Colon (tissue), 2 donors: ENCODE results near the gene NUDT6.
"Not testable (repeated sequence)": the region's sequence is repeated elsewhere in the genome, so short reads cannot be mapped to it uniquely, and the experiment has no call there.

Source experiments
- FAIRE-seq: peaks from 2 replicates; lab custom pipeline; 2012; peaks lifted over from hg19 to GRCh38; lab: Jason Lieb, UNC
- donor health status: control.
- donor health status: control.

Gene NUDT6

DNA sequence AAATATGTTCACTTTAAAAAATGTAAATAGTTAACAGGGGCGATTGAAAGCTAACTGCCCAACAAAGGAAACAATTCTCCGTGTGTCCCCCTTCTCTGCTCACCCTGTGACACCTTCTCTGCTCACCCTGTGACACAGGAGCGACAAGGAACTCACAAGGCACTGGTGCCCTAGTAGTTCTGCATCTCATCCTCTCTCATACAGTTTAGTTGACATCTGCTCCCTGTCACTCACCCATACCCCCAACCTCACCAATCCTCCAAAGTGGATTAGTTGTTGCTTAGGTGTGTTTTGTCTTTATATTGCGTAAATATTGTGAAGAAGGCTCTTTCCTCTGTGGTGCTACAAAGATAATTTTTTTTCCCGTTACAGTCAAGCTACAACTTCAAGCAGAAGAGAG, 46.4 kb downstream of the NUDT6 start:
- no peak for FAIRE-seq

- no peak for FAIRE-seq
Observed at GRCh38 chr4:122873821-122874593, 48.4 kb downstream of the NUDT6 start.

DNA sequence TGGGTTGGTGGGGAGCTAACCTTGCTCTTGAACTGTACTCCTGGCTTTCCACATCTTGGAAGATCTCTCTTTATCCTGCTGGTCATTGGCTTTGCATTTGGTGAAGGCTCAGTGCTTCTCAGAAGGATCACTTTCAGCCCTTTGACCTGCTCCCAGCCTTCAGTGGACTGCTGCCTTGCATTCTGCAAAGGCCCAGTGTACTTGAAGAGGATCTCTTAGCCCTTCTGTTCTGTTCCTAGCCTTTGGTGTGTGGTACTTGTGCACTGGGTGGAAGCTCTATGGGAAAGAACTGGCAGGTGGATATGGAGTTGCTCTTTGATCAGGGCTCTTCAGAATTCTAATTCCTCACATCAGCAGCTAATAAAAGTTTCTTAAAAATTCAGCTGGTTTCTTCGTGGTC, 49.3 kb downstream of the NUDT6 start:
- no peak for FAIRE-seq

GRCh38 chr4:122868235-122868634, 54.2 kb downstream of the NUDT6 start:
- not testable (repeated sequence) for FAIRE-seq

GRCh38 chr4:122865425-122865824, 57.0 kb downstream of the NUDT6 start:
- no peak for FAIRE-seq

DNA sequence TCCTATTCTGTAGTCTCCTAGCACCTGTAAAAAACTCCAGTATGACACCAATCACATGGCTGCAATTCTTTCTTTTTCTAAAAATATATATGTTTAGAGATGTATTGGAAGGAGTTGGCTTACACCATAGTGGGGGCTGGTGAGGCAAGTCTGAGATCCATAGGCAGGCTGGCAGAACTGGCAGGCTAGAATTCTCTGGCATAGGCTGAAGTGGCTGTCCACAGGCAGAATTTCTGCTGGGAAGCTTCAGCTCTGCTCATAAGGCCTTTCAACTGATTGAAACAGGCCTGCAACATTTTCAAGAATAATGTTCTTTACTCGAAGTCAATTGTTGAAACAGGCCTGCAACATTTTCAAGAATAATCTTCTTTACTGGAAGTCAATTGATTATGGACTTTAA, 58.8 kb downstream of the NUDT6 start:
- no peak for FAIRE-seq

DNA sequence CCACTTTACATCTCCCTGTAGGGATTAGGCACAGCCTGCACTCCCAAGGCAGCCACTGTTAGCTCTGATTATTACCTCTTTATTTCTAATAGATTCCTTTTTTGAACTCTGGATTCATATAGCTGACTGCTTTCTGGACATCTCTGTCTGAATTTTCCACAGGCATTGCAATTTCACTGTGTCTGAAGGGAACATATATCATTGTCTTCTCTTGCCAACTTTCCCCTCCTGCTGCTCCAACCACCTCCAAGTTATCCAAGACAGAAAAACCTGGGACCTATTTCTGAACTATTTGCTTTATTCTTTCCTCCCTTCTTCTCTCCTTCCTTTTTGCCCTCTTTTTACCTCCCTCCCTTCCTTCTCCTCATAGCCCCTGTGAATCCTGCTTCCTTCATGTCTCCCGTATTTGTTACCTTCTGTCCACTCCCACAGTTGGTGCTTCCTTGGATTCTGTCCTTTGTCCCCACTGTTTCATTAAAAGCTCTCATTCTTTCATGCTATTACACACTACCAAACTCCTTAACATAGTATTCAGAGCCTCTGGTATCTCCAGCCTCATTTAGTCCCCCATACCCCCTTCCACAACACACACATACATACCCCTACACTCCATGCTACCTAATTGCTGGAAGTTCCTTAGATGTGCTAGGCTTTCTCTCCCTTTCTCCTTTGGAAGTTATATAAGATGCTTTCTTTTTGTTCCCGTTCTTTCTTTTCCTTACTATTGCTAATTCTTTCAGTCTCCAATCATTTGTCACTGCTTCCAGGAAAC, 61.0 kb downstream of the NUDT6 start:
- FAIRE-seq: no peak

DNA sequence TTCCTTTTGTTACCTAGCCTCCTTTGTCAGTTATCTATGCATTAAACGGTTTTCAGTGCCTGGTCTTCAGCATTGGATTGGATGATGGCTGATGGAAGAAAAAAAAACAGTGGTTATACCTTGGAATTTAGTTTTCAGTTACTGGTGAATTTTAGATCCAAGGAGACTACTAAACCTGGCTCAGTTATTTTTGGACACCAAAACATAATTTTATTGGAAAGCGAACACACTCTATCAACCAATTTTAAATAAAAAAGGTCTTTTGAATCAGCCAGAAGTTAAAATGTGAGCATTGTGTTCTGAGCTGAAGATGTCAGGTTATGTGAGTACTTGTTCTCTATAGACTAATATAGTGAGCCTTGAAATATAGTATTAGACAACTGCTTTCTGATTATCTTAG, 63.7 kb downstream of the NUDT6 start:
- no peak for FAIRE-seq

DNA sequence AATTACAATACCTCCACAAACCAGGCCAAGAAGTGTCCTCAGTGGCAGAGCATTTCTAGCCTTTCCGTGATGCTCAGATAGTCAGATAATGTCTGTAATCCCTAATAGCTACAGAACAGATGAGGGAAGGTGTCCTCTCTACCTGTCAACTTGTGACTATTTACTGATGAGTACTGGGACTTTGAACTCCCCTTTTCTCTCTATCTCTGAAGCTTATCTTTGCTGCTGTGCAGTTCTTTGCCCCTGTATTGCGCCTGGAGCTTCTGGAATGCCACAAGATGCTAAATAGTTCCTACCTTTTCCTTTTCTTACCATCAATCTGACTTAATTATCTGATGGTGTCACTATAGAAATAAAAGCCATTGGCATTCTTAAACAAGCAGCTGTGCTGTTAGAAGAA, 65.2 kb downstream of the NUDT6 start:
- no peak for FAIRE-seq

GRCh38 chr4:122855353-122855890, 67.0 kb downstream of the NUDT6 start:
- no peak for FAIRE-seq

DNA sequence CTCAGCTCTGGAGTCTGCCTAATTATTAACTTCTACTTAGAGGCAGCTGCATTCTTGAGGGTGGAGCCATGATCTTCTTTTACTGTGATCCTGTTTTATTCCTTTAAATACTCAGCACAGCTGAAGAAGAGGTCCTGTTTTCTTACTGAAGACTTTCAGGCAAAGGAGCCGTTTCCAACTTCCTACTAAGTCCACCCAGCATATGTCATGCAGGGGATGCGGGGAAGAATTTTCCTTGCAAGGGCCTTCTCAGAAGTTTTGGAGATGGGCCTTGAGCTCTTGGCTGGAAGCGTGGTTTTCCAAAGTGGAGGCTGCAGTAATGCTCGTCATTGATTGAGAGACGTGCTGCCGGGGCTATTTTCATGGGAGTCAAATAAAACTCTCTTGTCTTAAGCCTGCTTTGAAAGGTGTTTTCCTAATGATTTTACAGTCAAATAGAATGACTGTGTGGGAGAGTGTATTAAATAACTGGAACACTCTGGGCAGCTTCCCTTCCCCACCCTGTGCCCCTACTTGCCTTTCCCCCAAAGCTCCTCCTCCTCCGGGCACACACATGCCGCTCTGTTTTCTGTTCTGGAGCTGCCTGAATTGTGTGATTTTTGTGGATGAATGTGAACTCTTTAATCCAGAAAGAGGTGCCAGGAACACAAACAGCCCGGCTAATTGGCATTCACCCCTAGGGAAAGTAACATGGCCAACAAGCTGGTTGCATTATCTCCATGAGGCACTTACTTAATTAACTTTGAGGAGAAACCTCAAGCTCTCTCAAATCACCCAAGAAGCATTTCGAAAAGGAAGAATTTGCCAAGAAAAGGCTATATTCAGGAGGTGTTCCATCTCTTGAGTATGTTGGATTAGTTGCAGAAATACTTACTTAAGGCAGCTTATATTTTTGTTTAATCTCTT, 67.7 kb downstream of the NUDT6 start:
- FAIRE-seq: no peak

GRCh38 chr4:122851568-122851967, 70.8 kb downstream of the NUDT6 start:
- FAIRE-seq: no peak

- FAIRE-seq: not testable (repeated sequence)
Observed at GRCh38 chr4:122849789-122850188, 72.6 kb downstream of the NUDT6 start.

GRCh38 chr4:122847931-122848330, 74.5 kb downstream of the NUDT6 start:
- no peak for FAIRE-seq

GRCh38 chr4:122845760-122846159, 76.6 kb downstream of the NUDT6 start:
- FAIRE-seq: no peak

DNA sequence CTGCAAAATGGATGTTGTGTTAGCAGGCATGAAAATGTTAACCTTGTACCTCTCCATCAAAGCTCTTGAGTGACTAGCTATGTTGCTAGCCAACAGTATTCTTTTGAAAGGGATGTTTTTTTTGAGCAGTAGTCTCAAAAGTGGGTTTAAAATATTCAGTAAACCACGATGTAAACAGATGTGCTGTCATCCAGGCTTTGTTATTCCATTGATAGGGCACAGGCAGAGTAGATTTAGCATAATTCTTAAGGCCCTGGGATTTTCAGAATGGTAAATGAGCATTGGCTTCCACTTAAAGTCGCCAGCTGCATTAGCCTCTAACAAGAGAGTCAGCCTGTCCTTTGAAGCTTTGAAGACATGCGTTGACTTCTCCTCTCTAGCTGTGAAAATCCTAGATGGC, 77.3 kb downstream of the NUDT6 start:
- FAIRE-seq: no peak

GRCh38 chr4:122844391-122844790, 78.0 kb downstream of the NUDT6 start:
- not testable (repeated sequence) for FAIRE-seq

- FAIRE-seq: no peak
Observed at GRCh38 chr4:122842984-122843531, 79.3 kb downstream of the NUDT6 start.
